Measurements from ENCODE around the gene PYGL.

GRCh38 chr14:50862036-50862570 lies 82.2 kb downstream of the PYGL start:
- TF ChIP-seq CTCF (IDR thresholded peaks at IDR 0.05) (no peak), POLR2A (IDR thresholded peaks at IDR 0.05) (no peak)
